MM.1S (cell line): Measurements from ENCODE around the gene FARP2.

Source experiments
- DNase-seq: peaks from one replicate; pipeline ENCODE4 v3.0.0-alpha.2; 2015
- H2AFZ ChIP-seq: fragments of 300-600 bp; sonication (generic); 2 replicates; pipeline ENCODE4 v1.6.0; 2016; ENCODE audit warnings: antibody characterized with exemption, low read length
- H3F3A ChIP-seq: fragments of 300-600 bp; sonication (generic); 2 replicates; pipeline ENCODE4 v1.6.1; 2016; ENCODE audit warnings: mild to moderate bottlenecking, antibody characterized with exemption, low read length, moderate library complexity, mixed read lengths; ENCODE audit not compliant: insufficient read depth
- H3K27ac ChIP-seq: fragments of 300-600 bp; sonication (generic); 2 replicates; pipeline ENCODE4 v1.5.1; 2016; ENCODE audit warnings: mild to moderate bottlenecking, low read length
- H3K27me3 ChIP-seq: fragments of 300-600 bp; sonication (generic); replicated peaks from 2 replicates; pipeline ENCODE4 v1.6.0; 2016; ENCODE audit warnings: low read length; ENCODE audit not compliant: insufficient read depth
- H3K36me3 ChIP-seq: fragments of 300-600 bp; sonication (generic); replicated peaks from 2 replicates; pipeline ENCODE4 v1.6.1; 2016; ENCODE audit warnings: mild to moderate bottlenecking, low read length, mixed read lengths; ENCODE audit not compliant: insufficient read depth
- H3K4me1 ChIP-seq: fragments of 300-600 bp; sonication (generic); 2 replicates; pipeline ENCODE4 v1.6.1; 2016; ENCODE audit warnings: low read length, mixed read lengths
- H3K4me2 ChIP-seq: fragments of 300-600 bp; sonication (generic); 2 replicates; pipeline ENCODE4 v1.6.0; 2016; ENCODE audit warnings: low read depth, low read length
- H3K4me3 ChIP-seq: fragments of 300-600 bp; sonication (generic); 2 replicates; pipeline ENCODE4 v1.5.1; 2016; ENCODE audit warnings: low read length, mixed read lengths
- H3K79me2 ChIP-seq: fragments of 300-600 bp; sonication (generic); 2 replicates; pipeline ENCODE4 v1.6.1; 2016; ENCODE audit warnings: mixed run types, low read length, mixed read lengths
- H3K9ac ChIP-seq: fragments of 300-600 bp; sonication (generic); 2 replicates; pipeline ENCODE4 v1.6.1; 2016; ENCODE audit warnings: low read length, mixed read lengths
- H3K9me2 ChIP-seq: fragments of 300-600 bp; sonication (generic); replicated peaks from 2 replicates; pipeline ENCODE4 v1.6.1; 2016; ENCODE audit warnings: mild to moderate bottlenecking, low read length, mixed read lengths; ENCODE audit not compliant: insufficient read depth
- H3K9me3 ChIP-seq: fragments of 300-600 bp; sonication (generic); replicated peaks from 2 replicates; pipeline ENCODE4 v1.6.1; 2016; ENCODE audit warnings: mild to moderate bottlenecking, low read length, mixed read lengths; ENCODE audit not compliant: insufficient read depth
- H4K20me1 ChIP-seq: fragments of 300-600 bp; sonication (generic); 2 replicates; pipeline ENCODE4 v1.6.1; 2016; ENCODE audit warnings: mild to moderate bottlenecking, low read length, moderate library complexity, mixed read lengths; ENCODE audit not compliant: insufficient read depth
- CTCF ChIP-seq: fragments of 300-600 bp; sonication (generic); IDR thresholded peaks from 2 replicates; pipeline ENCODE4 v1.5.1; 2016; ENCODE audit warnings: antibody characterized with exemption, low read length, mixed read lengths
- EZH2 ChIP-seq: fragments of 300-600 bp; sonication (generic); optimal IDR thresholded peaks from 2 replicates; pipeline ENCODE3; 2017; ENCODE audit warnings: low read depth, mild to moderate bottlenecking, antibody characterized with exemption, low read length, mixed read lengths
- EZH2phosphoT487 ChIP-seq: fragments of 300-600 bp; sonication (generic); IDR thresholded peaks from 2 replicates; pipeline ENCODE4 v1.6.1; 2018; ENCODE audit warnings: antibody characterized with exemption, low read length

The FARP2 gene

GRCh38 chr2:241350878-241351639 is 5.0 kb upstream of the FARP2 start:
- H3K9me3 ChIP-seq, result no peaks in the 10 kb centered on the region
- no peak for TF ChIP-seq EZH2phosphoT487
- no peak for TF ChIP-seq EZH2
- no peak for TF ChIP-seq CTCF
- H4K20me1 ChIP-seq, result no peaks in the 10 kb centered on the region
- DNase-seq, result no peak
- H3K9me2 ChIP-seq, result no peaks in the 10 kb centered on the region
- no peak overlapping the region for H3K27ac ChIP-seq
- no peak overlapping the region for H3K4me2 ChIP-seq
- peaks cover 6% of the 10 kb centered on the region; the same call in 1 of the 2 replicates for H3K4me1 ChIP-seq
- H2AFZ ChIP-seq, result no peak overlapping the region
- H3K36me3 ChIP-seq, result no peaks in the 10 kb centered on the region; the same call in 1 of the 2 replicates
- peaks cover 9% of the 10 kb centered on the region for H3F3A ChIP-seq
- H3K27me3 ChIP-seq, result no peaks in the 10 kb centered on the region
- no peak overlapping the region for H3K9ac ChIP-seq
- no peaks in the 10 kb centered on the region for H3K79me2 ChIP-seq
- H3K4me3 ChIP-seq, result no peak overlapping the region

DNA sequence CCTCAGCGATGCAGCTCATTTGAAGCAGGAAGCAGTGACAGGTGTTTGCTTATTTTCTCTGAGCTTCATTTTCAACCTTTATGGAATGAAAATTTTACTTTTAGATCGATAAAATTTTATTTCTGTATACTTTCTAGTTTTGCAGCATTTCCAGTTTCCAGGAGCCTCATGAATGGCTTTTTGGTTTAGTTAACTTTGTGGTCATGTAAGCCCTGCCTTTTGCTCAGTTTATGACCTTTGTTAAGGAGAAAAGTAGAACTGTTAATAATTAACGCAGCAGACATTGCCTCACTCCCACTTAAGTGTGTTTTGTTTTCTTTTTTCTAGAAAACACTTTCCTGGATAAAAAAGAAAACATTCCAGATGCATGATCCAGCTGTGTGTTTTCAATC is 4.4 kb upstream of the FARP2 start:
- peaks cover 5% of the 10 kb centered on the region for H3K79me2 ChIP-seq
- no peak for DNase-seq
- H3K4me2 ChIP-seq, result no peak overlapping the region
- no peak overlapping the region for H3K4me3 ChIP-seq
- no peaks in the 10 kb centered on the region for H3K9me2 ChIP-seq
- no peak overlapping the region for H3K27ac ChIP-seq
- H3K4me1 ChIP-seq, result peaks cover 6% of the 10 kb centered on the region; the same call in 1 of the 2 replicates
- H3K9ac ChIP-seq, result no peak overlapping the region
- H3F3A ChIP-seq, result peaks cover 9% of the 10 kb centered on the region
- H3K9me3 ChIP-seq, result no peaks in the 10 kb centered on the region
- H3K36me3 ChIP-seq, result no peaks in the 10 kb centered on the region
- no peaks in the 10 kb centered on the region for H4K20me1 ChIP-seq
- no peak overlapping the region for H2AFZ ChIP-seq
- no peaks in the 10 kb centered on the region for H3K27me3 ChIP-seq
- TF ChIP-seq EZH2 (no peak), EZH2phosphoT487 (no peak), CTCF (no peak)

GRCh38 chr2:241352227-241352626 is 3.9 kb upstream of the FARP2 start:
- no peak overlapping the region for H3K4me3 ChIP-seq
- H3K36me3 ChIP-seq, result no peaks in the 10 kb centered on the region
- no peaks in the 10 kb centered on the region for H3K9me3 ChIP-seq
- no peak overlapping the region for H3K27ac ChIP-seq
- H3K27me3 ChIP-seq, result no peaks in the 10 kb centered on the region
- H2AFZ ChIP-seq, result no peak overlapping the region
- TF ChIP-seq EZH2 (no peak), EZH2phosphoT487 (no peak), CTCF (no peak)
- peaks cover 10% of the 10 kb centered on the region for H3K79me2 ChIP-seq
- no peaks in the 10 kb centered on the region for H4K20me1 ChIP-seq
- H3K4me1 ChIP-seq, result peaks cover 6% of the 10 kb centered on the region; the same call in 1 of the 2 replicates
- H3F3A ChIP-seq, result peaks cover 10% of the 10 kb centered on the region
- no peak for DNase-seq
- H3K4me2 ChIP-seq, result no peak overlapping the region
- no peak overlapping the region for H3K9ac ChIP-seq
- H3K9me2 ChIP-seq, result no peaks in the 10 kb centered on the region
